Activated B cell treated with CpG ODN at 0.5 μM for 24 hours (primary cell): ENCODE results near the gene ASPG. TPM values are rescaled to one million over a fixed set of nuclear protein-coding genes. Genes with fewer than 3 reads are reported as not detected.

Experiments
- ATAC-seq: fragments of 200-7000 bp; cut with Tn5 transposase; one replicate; pipeline ENCODE4 v1.10.0; 2021; ENCODE audit warnings: low read depth, mild to moderate bottlenecking, moderate library complexity
- CTCF ChIA-PET: fragments of 350-600 bp; sonication (Branson Sonifier 250); formaldehyde crosslinking; loops from one replicate; lab custom pipeline; 2021; ENCODE audit warnings: antibody characterized with exemption; lab: Charles Lee
- POLR2A ChIA-PET: fragments of 350-600 bp; sonication (Branson Sonifier 250); formaldehyde crosslinking; loops from one replicate; lab custom pipeline; 2021; ENCODE audit warnings: antibody characterized with exemption; lab: Charles Lee
- DNase-seq: peaks from one replicate; pipeline ENCODE4 v3.0.0; 2022
- H3K27ac Mint-ChIP-seq: one replicate; pipeline ENCODE4 v1.8.0; 2020; ENCODE audit warnings: mixed read lengths
- H3K27me3 Mint-ChIP-seq: one replicate; pipeline ENCODE4 v1.8.0; 2021; ENCODE audit warnings: mixed read lengths
- H3K36me3 Mint-ChIP-seq: one replicate; pipeline ENCODE4 v1.8.0; 2021; ENCODE audit warnings: low read depth, mixed read lengths
- H3K4me1 Mint-ChIP-seq: one replicate; pipeline ENCODE4 v1.8.0; 2021; ENCODE audit warnings: mixed read lengths
- H3K4me3 Mint-ChIP-seq: one replicate; pipeline ENCODE4 v1.8.0; 2020; ENCODE audit warnings: mild to moderate bottlenecking, mixed read lengths
- H3K9me3 Mint-ChIP-seq: one replicate; pipeline ENCODE4 v1.8.0; 2020; ENCODE audit warnings: mixed read lengths
- intact Hi-C: fragments of 100-400 bp; cut with micrococcal nuclease; formaldehyde crosslinking; loops from one replicate; pipeline ENCODE4 v1.15.1; 2024
- total RNA-seq: library from RNA; stranded (reverse); gene quantifications from 2 replicates; pipeline ENCODE4 v1.2.3, GENCODE V29; 2022
- TF ChIP-seq, protein P1 (sequence below): fragments of 200-600 bp; IDR thresholded peaks from one replicate; pipeline ENCODE4 v1.8.0; 2022; ENCODE audit warnings: antibody characterized with exemption, mild to moderate bottlenecking

Gene ASPG
- total RNA-seq, 1 donor from 2014 or later = not detected

DNA sequence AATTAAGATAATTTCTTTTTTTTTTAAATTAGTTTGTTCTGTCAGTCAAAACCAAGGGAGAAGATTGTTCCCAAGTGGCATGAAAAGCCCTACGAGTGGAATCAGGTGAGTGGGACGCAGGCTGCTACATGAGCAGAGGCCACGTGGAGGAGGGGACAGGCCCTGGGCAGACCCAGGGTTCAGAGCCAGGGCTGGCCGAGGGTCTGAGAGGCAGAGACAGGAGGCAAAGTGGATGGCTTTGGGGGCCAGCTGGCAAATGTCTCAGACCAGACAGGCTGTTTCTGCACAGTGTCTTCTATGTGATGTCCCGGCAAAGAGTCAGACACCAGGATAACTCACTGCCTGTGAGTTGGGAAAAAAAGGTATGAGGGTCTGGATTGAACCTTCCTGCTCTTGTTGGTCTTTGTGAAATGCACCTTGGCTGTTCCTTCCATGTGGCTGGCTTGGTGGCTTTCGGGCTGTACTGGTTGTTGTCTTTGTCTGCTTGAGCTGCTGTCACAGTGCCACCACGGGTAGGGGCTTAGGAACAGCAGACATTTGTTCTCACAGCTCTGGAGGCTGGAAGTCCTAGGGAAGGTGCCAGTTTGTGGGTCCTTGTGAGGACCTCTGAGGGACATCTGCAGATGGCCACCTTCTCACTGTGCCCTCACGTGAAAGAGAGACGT, 35.8 kb upstream of the ASPG start:
- ATAC-seq (no peak), DNase-seq (no peak)
- Mint-ChIP-seq H3K36me3 (no peaks in the 10 kb centered on the region), H3K4me3 (no peak overlapping the region), H3K27ac (no peak overlapping the region), H3K4me1 (no peaks in the 10 kb centered on the region), H3K27me3 (peaks cover 17% of the 10 kb centered on the region), H3K9me3 (peaks cover 4% of the 10 kb centered on the region)
- CTCF ChIA-PET = no interaction called here
- POLR2A ChIA-PET = no interaction called here
- intact Hi-C loops = no loop called here
- TF ChIP-seq, protein P1, sequence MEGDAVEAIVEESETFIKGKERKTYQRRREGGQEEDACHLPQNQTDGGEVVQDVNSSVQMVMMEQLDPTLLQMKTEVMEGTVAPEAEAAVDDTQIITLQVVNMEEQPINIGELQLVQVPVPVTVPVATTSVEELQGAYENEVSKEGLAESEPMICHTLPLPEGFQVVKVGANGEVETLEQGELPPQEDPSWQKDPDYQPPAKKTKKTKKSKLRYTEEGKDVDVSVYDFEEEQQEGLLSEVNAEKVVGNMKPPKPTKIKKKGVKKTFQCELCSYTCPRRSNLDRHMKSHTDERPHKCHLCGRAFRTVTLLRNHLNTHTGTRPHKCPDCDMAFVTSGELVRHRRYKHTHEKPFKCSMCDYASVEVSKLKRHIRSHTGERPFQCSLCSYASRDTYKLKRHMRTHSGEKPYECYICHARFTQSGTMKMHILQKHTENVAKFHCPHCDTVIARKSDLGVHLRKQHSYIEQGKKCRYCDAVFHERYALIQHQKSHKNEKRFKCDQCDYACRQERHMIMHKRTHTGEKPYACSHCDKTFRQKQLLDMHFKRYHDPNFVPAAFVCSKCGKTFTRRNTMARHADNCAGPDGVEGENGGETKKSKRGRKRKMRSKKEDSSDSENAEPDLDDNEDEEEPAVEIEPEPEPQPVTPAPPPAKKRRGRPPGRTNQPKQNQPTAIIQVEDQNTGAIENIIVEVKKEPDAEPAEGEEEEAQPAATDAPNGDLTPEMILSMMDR = no peak

DNA sequence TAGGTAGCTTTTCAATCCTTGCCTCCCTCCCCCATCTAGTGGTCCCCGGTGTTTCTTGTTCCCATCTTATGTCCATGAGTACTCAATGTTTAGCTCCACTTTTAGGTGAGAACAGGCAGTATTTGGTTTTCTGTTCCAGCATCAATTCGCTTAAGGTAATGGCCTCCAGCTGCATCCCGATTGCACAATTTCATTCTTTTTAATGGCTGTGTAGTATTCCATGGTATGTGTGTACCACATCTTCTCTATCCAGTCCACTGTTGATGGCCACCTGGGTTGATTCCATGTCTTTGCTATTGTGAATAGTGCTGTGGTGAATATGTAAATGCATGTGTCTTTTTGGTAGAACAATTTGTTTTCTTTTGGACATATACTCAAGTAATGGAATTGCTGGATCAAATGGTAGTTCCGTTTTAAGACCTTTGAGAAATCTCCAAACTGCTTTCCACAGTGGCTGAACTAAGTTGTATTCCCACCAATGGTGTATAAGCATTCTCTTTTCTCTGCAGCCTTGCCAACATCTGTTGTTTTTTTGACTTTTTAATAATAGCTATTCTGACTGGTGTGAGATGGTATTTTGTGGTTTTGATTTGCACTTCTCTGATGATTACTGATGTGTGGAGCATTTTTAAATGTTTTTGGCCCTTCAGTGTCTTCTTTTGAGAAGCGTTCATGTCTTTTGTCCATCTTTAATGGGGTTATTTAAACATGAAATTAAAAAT, 34.2 kb upstream of the ASPG start:
- CTCF ChIA-PET = interaction anchor here (1.0 kb wide), 1 partner anchor 27 kb away, joined by 3 read pairs; no protein-coding TSS in a partner anchor

DNA sequence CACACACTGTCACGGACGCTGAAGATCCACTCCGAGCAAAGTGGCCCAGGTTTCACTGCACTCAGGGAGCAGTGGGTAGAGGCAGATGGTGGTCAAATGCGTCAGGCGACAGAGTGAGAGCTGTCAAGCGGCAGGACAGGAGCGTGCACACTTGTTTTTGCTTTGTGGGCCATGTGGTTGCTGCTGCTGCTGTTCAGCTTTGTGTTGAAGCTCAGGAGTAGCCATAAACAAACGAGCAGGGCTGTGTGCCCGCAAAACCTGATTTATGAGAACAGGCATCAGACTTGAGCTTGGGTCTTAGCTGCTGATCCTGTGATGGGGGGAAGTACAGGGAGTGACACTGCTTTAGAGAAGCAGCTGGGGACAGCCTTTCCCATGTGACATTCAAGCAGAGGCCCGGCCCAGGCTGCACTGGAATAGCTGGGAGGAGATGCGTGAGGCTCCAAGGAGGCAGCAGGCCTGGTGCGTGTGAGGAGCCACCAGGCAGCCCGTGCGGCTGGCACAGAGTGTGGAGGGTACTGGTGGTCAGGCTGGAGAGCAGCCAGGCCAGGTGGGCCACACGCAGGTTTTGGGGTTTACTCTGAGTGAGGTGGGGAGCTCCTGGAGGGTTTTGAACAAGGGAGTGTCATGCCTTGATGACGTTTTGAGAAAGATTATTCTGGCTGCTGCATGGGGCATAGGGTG, 31.1 kb upstream of the ASPG start:
- CTCF ChIA-PET = no interaction called here
- intact Hi-C loops = no loop called here
- H3K4me1 Mint-ChIP-seq = no peaks in the 10 kb centered on the region

More for the DNA sequence above, 34.2 kb upstream of the ASPG start:
- TF ChIP-seq, protein P1 = no peak
- Mint-ChIP-seq H3K4me1 (no peaks in the 10 kb centered on the region), H3K36me3 (no peaks in the 10 kb centered on the region), H3K9me3 (peaks cover 4% of the 10 kb centered on the region), H3K27me3 (peaks cover 17% of the 10 kb centered on the region), H3K27ac (no peak overlapping the region), H3K4me3 (no peak overlapping the region)
- ATAC-seq = no peak
- POLR2A ChIA-PET = no interaction called here
- intact Hi-C loops = no loop called here
- DNase-seq = no peak

DNA sequence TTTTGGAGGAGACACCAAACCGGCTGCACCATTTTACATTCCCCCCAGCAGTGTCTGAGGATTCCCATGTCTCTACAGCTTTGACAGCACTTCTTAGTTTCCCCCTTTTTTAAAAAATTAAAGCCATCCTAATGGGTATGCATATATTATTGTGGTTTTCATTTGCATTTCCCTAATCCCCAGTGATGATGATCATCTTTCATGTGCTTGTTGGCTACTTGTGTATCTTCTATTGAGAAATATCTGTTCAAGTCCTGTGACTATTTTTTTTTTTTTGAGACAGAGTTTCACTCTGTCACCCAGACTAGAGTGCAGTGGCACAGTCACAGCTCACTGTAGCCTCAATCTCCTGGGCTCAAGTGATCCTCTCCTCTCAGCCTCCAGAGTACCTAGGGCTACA, 23.2 kb upstream of the ASPG start:
- Mint-ChIP-seq H3K9me3 (peaks cover 4% of the 10 kb centered on the region), H3K4me1 (no peaks in the 10 kb centered on the region)
- CTCF ChIA-PET = no interaction called here

More for the DNA sequence above, 31.1 kb upstream of the ASPG start:
- Mint-ChIP-seq H3K36me3 (no peaks in the 10 kb centered on the region), H3K27ac (no peak overlapping the region), H3K9me3 (peaks cover 4% of the 10 kb centered on the region), H3K27me3 (peaks cover 14% of the 10 kb centered on the region), H3K4me3 (no peak overlapping the region)
- POLR2A ChIA-PET = no interaction called here
- TF ChIP-seq, protein P1 = no peak
- ATAC-seq (no peak), DNase-seq (no peak)

More for the DNA sequence above, 23.2 kb upstream of the ASPG start:
- DNase-seq (no peak), ATAC-seq (no peak)
- peaks cover 23% of the 10 kb centered on the region for H3K27me3 Mint-ChIP-seq
- H3K27ac Mint-ChIP-seq = no peak overlapping the region
- H3K4me3 Mint-ChIP-seq = no peak overlapping the region
- POLR2A ChIA-PET = no interaction called here
- TF ChIP-seq, protein P1 = no peak
- no peaks in the 10 kb centered on the region for H3K36me3 Mint-ChIP-seq
- intact Hi-C loops = no loop called here
